Memory B cell (primary cell): ENCODE data around the gene TSC22D4.

Experiments used
- ATAC-seq: fragments of 150-1000 bp; cut with Tn5 transposase; 2 replicates; pipeline ENCODE4 v1.10.0; 2021; ENCODE audit warnings: low read depth, mild to moderate bottlenecking, moderate library complexity
- DNase-seq, 2 donors: peaks; one replicate each; pipeline ENCODE4 v3.0.0; 2022; ENCODE audit warnings: low spot score in 2 of 2
- H3K27ac Mint-ChIP-seq: one replicate; pipeline ENCODE4 v1.8.0; 2022; ENCODE audit warnings: mild to moderate bottlenecking, moderate library complexity, mixed read lengths
- H3K27me3 Mint-ChIP-seq: one replicate; pipeline ENCODE4 v1.8.0; 2022; ENCODE audit warnings: mixed read lengths
- H3K36me3 Mint-ChIP-seq: one replicate; pipeline ENCODE4 v1.8.0; 2022; ENCODE audit warnings: mild to moderate bottlenecking, mixed read lengths
- H3K4me1 Mint-ChIP-seq: one replicate; pipeline ENCODE4 v1.8.0; 2022; ENCODE audit warnings: mixed read lengths
- H3K4me3 Mint-ChIP-seq: one replicate; pipeline ENCODE4 v1.8.0; 2022; ENCODE audit warnings: mild to moderate bottlenecking, moderate library complexity, mixed read lengths
- H3K9me3 Mint-ChIP-seq: one replicate; pipeline ENCODE4 v1.8.0; 2022; ENCODE audit warnings: mixed read lengths

TSC22D4 gene

DNA sequence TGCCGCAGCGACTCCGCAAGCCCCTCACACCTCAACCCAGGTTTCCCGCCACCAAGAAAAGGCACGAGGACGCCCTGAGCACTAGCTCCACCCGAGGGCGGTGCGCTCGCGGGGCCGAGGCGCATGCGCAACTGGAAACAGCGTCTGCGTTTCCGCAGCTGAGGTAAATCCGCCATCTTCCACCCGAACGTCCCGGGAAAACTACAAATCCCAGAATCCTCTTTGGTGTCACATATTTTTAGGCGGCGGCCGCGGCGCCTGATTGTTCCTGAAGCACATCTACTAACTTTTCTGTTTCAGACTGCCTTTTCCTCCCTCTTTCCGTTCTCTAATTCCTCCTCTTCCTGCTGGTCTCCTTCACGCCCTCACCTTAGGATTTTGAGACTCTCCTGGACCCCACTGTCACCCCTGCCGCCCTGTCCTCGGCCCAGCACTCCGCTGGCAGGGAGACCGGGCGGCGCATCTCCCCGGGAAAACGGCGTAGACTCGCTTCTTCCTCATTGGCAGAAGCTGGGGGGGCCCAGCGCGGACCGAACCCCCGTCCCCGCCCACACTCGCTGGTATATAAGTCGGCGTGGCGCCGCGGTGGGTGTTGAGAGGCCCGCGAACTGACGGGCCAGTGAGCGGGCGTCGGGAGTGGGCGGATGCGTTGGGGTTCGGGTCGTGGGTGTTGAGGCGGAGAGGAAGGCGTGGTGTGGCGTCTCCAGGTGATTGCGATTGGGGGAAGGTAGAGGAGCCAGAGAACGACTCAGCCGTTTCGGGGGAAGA, 50.6 kb downstream of the TSC22D4 start, which contains the start of gene ZCWPW1:
Gene ZCWPW1 (minus strand): TSS at position 505 of the 768 bp plus-strand sequence. CDS start 8,054 bp downstream, outside the sequence.
- no peaks in the 10 kb centered on the region for H3K9me3 Mint-ChIP-seq
- H3K4me3 Mint-ChIP-seq = peak within 1 kb of the TSS; percentile 97
- H3K27me3 Mint-ChIP-seq = no peaks in the 10 kb centered on the region
- DNase-seq = peak; percentile 95 to 99
- peaks cover 1% of the 10 kb centered on the region for H3K36me3 Mint-ChIP-seq
- ATAC-seq = peak; percentile 56
- H3K4me1 Mint-ChIP-seq = peaks cover 19% of the 10 kb centered on the region
- H3K27ac Mint-ChIP-seq = peak within 1 kb of the TSS; percentile 100

DNA sequence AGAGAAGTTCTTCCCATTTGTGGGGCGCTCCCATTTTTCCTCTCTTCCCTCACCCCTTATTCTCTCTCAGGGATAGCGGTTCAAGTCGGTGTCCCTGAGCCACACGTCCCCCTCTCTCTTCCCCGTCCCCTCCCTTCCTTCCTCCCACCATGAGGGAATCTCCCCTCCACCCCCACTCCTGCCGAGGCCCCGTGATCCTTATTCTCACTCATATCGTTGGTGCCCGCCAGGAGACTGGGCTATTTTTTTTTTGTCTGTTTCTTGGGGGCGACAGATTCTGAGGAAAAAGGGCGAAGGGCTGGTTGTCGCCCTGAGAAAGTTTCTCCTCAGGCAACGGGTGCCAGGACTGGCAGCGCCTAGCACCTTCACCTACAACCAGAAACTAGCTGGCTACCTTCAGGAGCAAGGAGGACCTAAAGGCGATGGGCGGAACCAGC, 51.2 kb downstream of the TSC22D4 start:
- Mint-ChIP-seq H3K36me3 (peaks cover 3% of the 10 kb centered on the region), H3K4me3 (peak overlapping the region; percentile 97), H3K27me3 (no peaks in the 10 kb centered on the region), H3K4me1 (peaks cover 19% of the 10 kb centered on the region), H3K27ac (peak overlapping the region; percentile 100), H3K9me3 (no peaks in the 10 kb centered on the region)
- no peak for ATAC-seq
- DNase-seq = no peak

DNA sequence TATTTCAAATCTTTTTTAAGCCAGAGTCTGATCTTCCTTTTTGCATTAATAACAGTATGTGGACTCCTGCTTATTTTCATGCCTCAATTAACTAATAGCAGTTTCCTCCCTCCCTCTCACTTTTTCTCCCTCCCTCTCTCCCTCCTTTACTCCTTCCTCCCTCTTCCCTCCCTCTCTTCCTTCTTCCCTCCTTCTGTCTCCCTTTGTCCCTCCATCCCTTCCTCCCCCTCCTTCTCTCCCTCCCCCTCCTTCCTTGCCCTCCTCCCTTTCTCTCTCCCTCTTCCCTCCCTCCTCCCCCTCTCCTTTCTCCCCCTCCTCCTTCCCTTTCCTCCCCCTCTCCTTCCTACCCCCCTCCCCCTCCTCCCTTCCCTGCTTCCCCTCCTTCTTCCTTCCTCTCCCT, 52.5 kb downstream of the TSC22D4 start:
- H3K27me3 Mint-ChIP-seq = no peaks in the 10 kb centered on the region
- no peaks in the 10 kb centered on the region for H3K9me3 Mint-ChIP-seq
- H3K36me3 Mint-ChIP-seq = peaks cover 3% of the 10 kb centered on the region
- ATAC-seq (no peak), DNase-seq (no peak)
- H3K27ac Mint-ChIP-seq = peak overlapping the region; percentile 19
- no peak overlapping the region for H3K4me3 Mint-ChIP-seq
- H3K4me1 Mint-ChIP-seq = peaks cover 13% of the 10 kb centered on the region

DNA sequence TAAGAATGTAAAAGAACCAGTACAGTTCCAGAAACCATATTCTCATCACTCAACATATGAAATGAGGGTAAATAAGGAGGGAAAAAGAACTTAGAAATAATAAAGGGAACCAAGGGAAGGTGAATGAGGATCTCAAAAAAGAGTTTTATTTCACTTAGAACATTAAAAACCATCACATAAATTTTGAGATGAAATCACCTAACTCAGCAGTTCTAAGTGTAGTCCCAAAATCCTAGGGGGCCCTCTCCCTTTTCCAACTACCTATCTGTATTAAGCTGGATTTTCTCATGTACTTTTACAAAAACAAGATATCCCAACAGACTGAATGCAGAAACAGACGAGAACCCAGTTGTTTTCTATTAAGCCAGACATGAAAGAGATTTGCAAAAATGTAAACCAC, 53.7 kb downstream of the TSC22D4 start:
- Mint-ChIP-seq H3K27ac (no peak overlapping the region), H3K27me3 (no peaks in the 10 kb centered on the region), H3K4me3 (no peak overlapping the region), H3K9me3 (no peaks in the 10 kb centered on the region), H3K36me3 (peaks cover 3% of the 10 kb centered on the region), H3K4me1 (peaks cover 6% of the 10 kb centered on the region)
- ATAC-seq = no peak
- no peak for DNase-seq

DNA sequence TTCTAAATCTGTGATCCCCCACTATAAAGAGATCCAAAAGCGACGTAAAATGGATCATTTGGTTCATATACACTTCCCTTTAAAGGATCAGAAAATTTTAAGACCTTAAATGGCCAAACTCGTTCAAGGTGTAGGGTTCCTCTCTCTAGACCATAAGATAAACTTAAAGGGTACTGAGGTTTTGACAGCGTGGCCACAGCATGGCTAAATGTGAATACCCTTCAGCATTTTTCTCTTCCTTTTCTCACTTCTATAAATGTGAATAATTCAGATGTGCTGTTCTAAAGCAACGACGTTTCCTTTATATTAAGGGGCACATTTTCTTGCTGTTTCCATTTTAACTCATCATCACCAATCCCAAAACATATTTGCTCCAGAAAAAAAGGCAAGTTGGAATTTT, 55.7 kb downstream of the TSC22D4 start:
- ATAC-seq = no peak
- Mint-ChIP-seq H3K36me3 (peaks cover 3% of the 10 kb centered on the region), H3K27me3 (no peaks in the 10 kb centered on the region), H3K4me3 (no peak overlapping the region), H3K27ac (no peak overlapping the region), H3K9me3 (no peaks in the 10 kb centered on the region), H3K4me1 (peaks cover 3% of the 10 kb centered on the region)
- no peak for DNase-seq

DNA sequence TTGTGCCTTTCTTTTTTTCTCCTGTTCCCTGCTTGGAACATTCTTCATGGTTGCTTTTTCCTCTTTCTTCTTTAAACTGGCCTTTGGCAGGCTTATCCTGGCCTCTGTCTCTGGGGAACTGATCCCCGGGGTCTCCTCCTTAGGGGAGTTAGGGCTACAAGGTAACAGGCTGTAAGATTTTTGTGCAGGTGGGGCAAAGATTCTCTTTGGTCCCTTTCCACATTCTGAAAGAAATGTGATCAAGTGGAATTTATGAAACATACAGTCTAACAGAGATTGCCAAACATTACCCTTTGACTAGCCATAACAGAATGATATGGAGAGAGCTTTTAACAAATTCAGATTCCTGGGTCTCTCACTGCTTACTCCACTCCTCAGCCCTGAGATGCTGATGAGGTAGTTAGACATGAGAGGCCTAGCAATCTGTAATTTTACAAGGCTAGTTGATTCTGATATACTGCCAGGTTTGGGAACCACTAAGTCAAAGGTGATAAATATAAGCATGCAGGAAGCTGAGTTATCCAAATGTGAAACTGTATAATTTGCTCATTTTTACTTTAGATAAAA, 59.3 kb downstream of the TSC22D4 start:
- Mint-ChIP-seq H3K4me3 (no peak overlapping the region), H3K4me1 (peaks cover 3% of the 10 kb centered on the region), H3K36me3 (peaks cover 8% of the 10 kb centered on the region), H3K27ac (peak overlapping the region; percentile 38), H3K9me3 (no peaks in the 10 kb centered on the region), H3K27me3 (no peaks in the 10 kb centered on the region)
- ATAC-seq = no peak
- DNase-seq = no peak

DNA sequence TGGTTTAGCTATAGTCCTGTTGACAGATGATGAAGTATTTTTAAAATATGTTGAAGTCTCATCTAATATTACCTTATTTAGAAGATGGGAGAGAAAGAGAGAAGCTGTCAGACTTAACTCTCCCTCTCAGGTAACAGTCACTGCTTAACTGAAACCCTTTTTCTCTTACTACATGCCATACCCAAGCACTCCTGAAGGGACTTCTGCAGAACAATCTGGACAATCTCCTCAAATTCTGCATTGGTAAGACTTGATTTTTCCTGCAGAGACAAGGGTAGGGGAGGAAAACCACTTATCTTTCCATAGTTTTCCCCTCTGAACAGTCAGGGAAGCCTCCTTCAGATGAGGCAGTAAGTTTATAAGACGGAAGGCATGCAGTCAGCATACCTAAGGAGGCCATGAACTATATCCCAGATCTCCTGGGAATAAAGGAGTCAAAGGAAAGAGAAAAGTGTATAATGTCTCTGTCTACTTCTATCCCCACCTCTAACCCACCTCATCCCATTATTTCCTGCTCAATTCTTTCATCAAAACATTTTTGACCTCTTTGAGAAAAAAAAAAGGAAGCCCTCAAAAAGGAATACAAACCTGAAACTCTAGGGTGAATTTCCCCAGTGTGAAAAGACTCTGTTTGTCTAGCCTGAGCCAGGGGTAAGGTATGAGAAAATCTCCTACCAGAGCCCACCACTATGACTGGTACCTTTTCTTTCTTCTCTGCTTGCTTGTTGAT, 59.9 kb downstream of the TSC22D4 start:
- Mint-ChIP-seq H3K4me3 (no peak overlapping the region), H3K9me3 (no peaks in the 10 kb centered on the region), H3K4me1 (peaks cover 3% of the 10 kb centered on the region), H3K36me3 (peaks cover 8% of the 10 kb centered on the region), H3K27ac (no peak overlapping the region), H3K27me3 (no peaks in the 10 kb centered on the region)
- no peak for DNase-seq
- no peak for ATAC-seq
